ENCODE data around the gene DHRS7B. TPM values are rescaled to one million over a fixed set of nuclear protein-coding genes. Genes with fewer than 3 reads are reported as not detected.
A peak's percentile ranks its signal among the peaks of the same experiment; 100 is the strongest.
"Not testable (repeated sequence)": the region's sequence is repeated elsewhere in the genome, so short reads cannot be mapped to it uniquely, and the experiment has no call there.

The DHRS7B gene
- total RNA-seq, 1 experiment from 2014 or later, result 19.0 TPM

DNA sequence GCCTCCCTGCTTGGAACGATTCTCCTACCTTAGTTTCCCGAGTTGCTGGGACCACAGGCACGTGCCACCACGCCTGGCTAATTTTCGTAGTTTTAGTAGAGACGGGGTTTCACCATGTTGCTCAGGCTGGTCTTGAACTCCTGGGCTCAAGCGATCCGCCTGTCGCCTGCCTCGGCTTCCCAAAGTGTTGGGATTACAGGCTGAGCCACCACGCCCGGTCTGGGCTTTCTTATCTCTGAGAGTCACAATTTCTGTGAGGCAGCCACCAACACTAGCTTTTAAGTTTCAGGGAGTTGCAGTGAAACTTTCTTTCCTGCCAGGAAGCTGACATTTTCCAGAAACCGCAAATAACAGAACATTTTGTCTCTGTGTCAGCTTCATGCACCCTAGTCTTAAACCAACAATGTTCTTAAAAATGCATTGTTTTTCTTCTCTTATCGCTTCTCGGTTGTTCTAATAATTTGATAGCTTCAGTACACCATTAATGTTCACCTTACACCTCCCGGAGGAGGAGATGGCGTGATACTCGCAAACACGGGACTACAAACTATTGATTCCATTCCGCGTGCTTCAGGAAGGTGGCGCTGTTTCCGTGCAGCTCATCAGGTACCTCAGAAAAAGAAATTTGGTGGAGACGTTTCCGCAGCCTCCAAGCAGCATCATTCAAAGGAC lies 7.4 kb upstream of the DHRS7B start:
- peaks cover 10% of the 10 kb centered on the region for H3K27me3 ChIP-seq (replicated peaks; ENCODE audit: insufficient read depth, low read depth, low read length, poor library complexity)
- POLR2A ChIA-PET (ENCODE audit: low non-redundant PET), result interaction anchor here (0.7 kb wide), 1 partner anchor 220 kb away, joined by 9 read pairs; no protein-coding TSS in a partner anchor
- H3K9me3 ChIP-seq (ENCODE audit: low read depth, low read length, poor library complexity, severe bottlenecking), result no peaks in the 10 kb centered on the region
- intact Hi-C loops (cut with micrococcal nuclease; ENCODE audit: unreplicated experiment), result loop anchor here (5.0 kb wide), 1 partner anchor 393 kb away; no protein-coding TSS in a partner anchor
- TF ChIP-seq, protein P1, sequence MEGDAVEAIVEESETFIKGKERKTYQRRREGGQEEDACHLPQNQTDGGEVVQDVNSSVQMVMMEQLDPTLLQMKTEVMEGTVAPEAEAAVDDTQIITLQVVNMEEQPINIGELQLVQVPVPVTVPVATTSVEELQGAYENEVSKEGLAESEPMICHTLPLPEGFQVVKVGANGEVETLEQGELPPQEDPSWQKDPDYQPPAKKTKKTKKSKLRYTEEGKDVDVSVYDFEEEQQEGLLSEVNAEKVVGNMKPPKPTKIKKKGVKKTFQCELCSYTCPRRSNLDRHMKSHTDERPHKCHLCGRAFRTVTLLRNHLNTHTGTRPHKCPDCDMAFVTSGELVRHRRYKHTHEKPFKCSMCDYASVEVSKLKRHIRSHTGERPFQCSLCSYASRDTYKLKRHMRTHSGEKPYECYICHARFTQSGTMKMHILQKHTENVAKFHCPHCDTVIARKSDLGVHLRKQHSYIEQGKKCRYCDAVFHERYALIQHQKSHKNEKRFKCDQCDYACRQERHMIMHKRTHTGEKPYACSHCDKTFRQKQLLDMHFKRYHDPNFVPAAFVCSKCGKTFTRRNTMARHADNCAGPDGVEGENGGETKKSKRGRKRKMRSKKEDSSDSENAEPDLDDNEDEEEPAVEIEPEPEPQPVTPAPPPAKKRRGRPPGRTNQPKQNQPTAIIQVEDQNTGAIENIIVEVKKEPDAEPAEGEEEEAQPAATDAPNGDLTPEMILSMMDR (conservative IDR thresholded peaks at IDR 0.05; ENCODE audit: low read depth, low read length), result peak; percentile 92
- TF ChIP-seq EZH2 (IDR thresholded peaks at IDR 0.05; ENCODE audit: borderline replicate concordance, low read depth, low read length, poor library complexity, severe bottlenecking), result no peak
- DNase-seq (ENCODE audit: low spot score), result peak; percentile 69
- no peaks in the 10 kb centered on the region for H3K4me1 ChIP-seq (ENCODE audit: insufficient read depth, low read length, poor library complexity, severe bottlenecking)
- H3K36me3 ChIP-seq (ENCODE audit: insufficient read depth, low read length, poor library complexity, severe bottlenecking), result no peaks in the 10 kb centered on the region
- H3K27ac ChIP-seq (ENCODE audit: low read depth, low read length, poor library complexity, severe bottlenecking), result no peak overlapping the region
- CTCF ChIA-PET, result interaction anchor here (0.6 to 1.4 kb wide), 8 partner anchors 10 to 407 kb away, joined by 3 to 13 read pairs (median 6); no protein-coding TSS in a partner anchor
- H3K4me3 ChIP-seq (ENCODE audit: low read depth, low read length, poor library complexity, severe bottlenecking), result peak overlapping the region; percentile 15
- BruUV-seq (replicated peaks), result no TSS peak

- no peak overlapping the region for H3K4me3 ChIP-seq (ENCODE audit: low read depth, low read length, poor library complexity, severe bottlenecking)
- ChIA-PET CTCF (interaction anchor here (0.6 to 1.4 kb wide), 7 partner anchors 9 to 408 kb away, joined by 3 to 13 read pairs (median 6); no protein-coding TSS in a partner anchor), POLR2A (ENCODE audit: low non-redundant PET) (interaction anchor here (0.7 kb wide), 1 partner anchor 220 kb away, joined by 9 read pairs; no protein-coding TSS in a partner anchor)
- intact Hi-C loops (cut with micrococcal nuclease; ENCODE audit: unreplicated experiment), result loop anchor here (5.0 kb wide), 1 partner anchor 392 kb away; no protein-coding TSS in a partner anchor
- no peaks in the 10 kb centered on the region for H3K36me3 ChIP-seq (ENCODE audit: insufficient read depth, low read length, poor library complexity, severe bottlenecking)
- TF ChIP-seq, protein P1 (conservative IDR thresholded peaks at IDR 0.05; ENCODE audit: low read depth, low read length), result no peak
- TF ChIP-seq EZH2 (IDR thresholded peaks at IDR 0.05; ENCODE audit: borderline replicate concordance, low read depth, low read length, poor library complexity, severe bottlenecking), result no peak
- no peaks in the 10 kb centered on the region for H3K4me1 ChIP-seq (ENCODE audit: insufficient read depth, low read length, poor library complexity, severe bottlenecking)
- H3K27me3 ChIP-seq (replicated peaks; ENCODE audit: insufficient read depth, low read depth, low read length, poor library complexity), result peaks cover 10% of the 10 kb centered on the region
- no peak overlapping the region for H3K27ac ChIP-seq (ENCODE audit: low read depth, low read length, poor library complexity, severe bottlenecking)
- no peak for DNase-seq (ENCODE audit: low spot score)
- no peaks in the 10 kb centered on the region for H3K9me3 ChIP-seq (ENCODE audit: low read depth, low read length, poor library complexity, severe bottlenecking)
- no TSS peak for BruUV-seq (replicated peaks)
Measured at GRCh38 chr17:21119919-21120249, 6.9 kb upstream of the DHRS7B start.

- DNase-seq (ENCODE audit: low spot score), result no peak
- ChIA-PET CTCF (no interaction called here), POLR2A (ENCODE audit: low non-redundant PET) (no interaction called here)
- no peak for TF ChIP-seq EZH2 (IDR thresholded peaks at IDR 0.05; ENCODE audit: borderline replicate concordance, low read depth, low read length, poor library complexity, severe bottlenecking)
- TF ChIP-seq, protein P1 (conservative IDR thresholded peaks at IDR 0.05; ENCODE audit: low read depth, low read length), result no peak
- no peak overlapping the region for H3K4me3 ChIP-seq (ENCODE audit: low read depth, low read length, poor library complexity, severe bottlenecking)
- no TSS peak for BruUV-seq (replicated peaks)
- H3K9me3 ChIP-seq (ENCODE audit: low read depth, low read length, poor library complexity, severe bottlenecking), result no peaks in the 10 kb centered on the region
- intact Hi-C loops (cut with micrococcal nuclease; ENCODE audit: unreplicated experiment), result no loop called here
- peaks cover 10% of the 10 kb centered on the region for H3K27me3 ChIP-seq (replicated peaks; ENCODE audit: insufficient read depth, low read depth, low read length, poor library complexity)
- H3K36me3 ChIP-seq (ENCODE audit: insufficient read depth, low read length, poor library complexity, severe bottlenecking), result no peaks in the 10 kb centered on the region
- peaks cover 12% of the 10 kb centered on the region for H3K4me1 ChIP-seq (ENCODE audit: insufficient read depth, low read length, poor library complexity, severe bottlenecking)
- H3K27ac ChIP-seq (ENCODE audit: low read depth, low read length, poor library complexity, severe bottlenecking), result no peak overlapping the region
Measured at GRCh38 chr17:21124086-21124485, 2.7 kb upstream of the DHRS7B start.

- BruUV-seq (replicated peaks); H3K9me3 ChIP-seq (ENCODE audit: low read depth, low read length, poor library complexity, severe bottlenecking); intact Hi-C loops (cut with micrococcal nuclease; ENCODE audit: unreplicated experiment); H3K36me3 ChIP-seq (ENCODE audit: insufficient read depth, low read length, poor library complexity, severe bottlenecking); CTCF ChIA-PET; POLR2A ChIA-PET (ENCODE audit: low non-redundant PET); DNase-seq (ENCODE audit: low spot score); H3K4me3 ChIP-seq (ENCODE audit: low read depth, low read length, poor library complexity, severe bottlenecking); H3K27ac ChIP-seq (ENCODE audit: low read depth, low read length, poor library complexity, severe bottlenecking): not testable (repeated sequence)
- Histone ChIP-seq H3K4me1 (ENCODE audit: insufficient read depth, low read length, poor library complexity, severe bottlenecking) (peaks cover 12% of the 10 kb centered on the region), H3K27me3 (replicated peaks; ENCODE audit: insufficient read depth, low read depth, low read length, poor library complexity) (peaks cover 10% of the 10 kb centered on the region)
Measured at GRCh38 chr17:21124517-21124916, 2.2 kb upstream of the DHRS7B start.

Data from A673 (cell line).